GM12872 (cell line): ENCODE measurements around the gene GSTO1.

Source experiments
- CTCF ChIP-seq: IDR thresholded peaks from 3 replicates; pipeline ENCODE4 v1.5.1; 2011; ENCODE audit warnings: low read depth, mild to moderate bottlenecking, low read length, moderate library complexity; ENCODE audit not compliant: insufficient read depth

GSTO1 gene

GRCh38 chr10:104268713-104269645 lies 14.3 kb downstream of the GSTO1 start, which contains the start of gene GSTO2:
TSS of gene GSTO2 (plus strand) at chr10:104269184. CDS start at chr10:104274916, 5,732 bp downstream.
- TF ChIP-seq CTCF: no peak

- no peak for TF ChIP-seq CTCF
Measured at GRCh38 chr10:104273286-104273685, 18.6 kb downstream of the GSTO1 start.

- no peak for TF ChIP-seq CTCF
Measured at GRCh38 chr10:104273899-104274575, 19.3 kb downstream of the GSTO1 start.

GRCh38 chr10:104274762-104275721 lies 20.4 kb downstream of the GSTO1 start:
- TF ChIP-seq CTCF: peak; percentile 93

GRCh38 chr10:104276192-104276591 lies 21.5 kb downstream of the GSTO1 start:
- no peak for TF ChIP-seq CTCF

- no peak for TF ChIP-seq CTCF
Measured at GRCh38 chr10:104277785-104278184, 23.1 kb downstream of the GSTO1 start.
